Measurements from ENCODE around the gene AGA. TPM values are rescaled to one million over a fixed set of nuclear protein-coding genes. Genes with fewer than 3 reads are reported as not detected.
A peak's percentile ranks its signal among the peaks of the same experiment; 100 is the strongest.

The AGA gene
- total and polyA plus RNA-seq, 2 of the 13 experiments (the other 11 are each of a cell fraction or from before 2014, with no cell fraction given): 21.9 to 22.3 TPM

- TF ChIP-seq NR2F1 (CRISPR knock-in tag; IDR thresholded peaks at IDR 0.05) (no peak), TP53 (CRISPR knock-in tag; conservative IDR thresholded peaks at IDR 0.05) (no peak)
Observed at GRCh38 chr4:177436456-177436855, 5.8 kb downstream of the AGA start (continued).

GRCh38 chr4:177434667-177435066 is 7.6 kb downstream of the AGA start:
- no peak for ATAC-seq
- Histone ChIP-seq H3K4me1 (ENCODE audit: insufficient read depth, low read length) (no peaks in the 10 kb centered on the region), H3K27ac (ENCODE audit: extremely low read length, insufficient read depth, low read length) (no peak overlapping the region), H3K4me3 (replicated peaks in 1 of 3; ENCODE audit: insufficient read depth in 1 of 3, low read depth in 2 of 3, low read length in 3 of 3) (no peak overlapping the region), H2AFZ (ENCODE audit: low read length) (no peak overlapping the region), H3K27me3 (ENCODE audit: control insufficient read depth in 1 of 2, insufficient read depth in 2 of 2, low read length in 2 of 2) (no peaks in the 10 kb centered on the region), H3K4me2 (ENCODE audit: low read depth, low read length) (no peak overlapping the region), H3K9me3 (ENCODE audit: low read length) (no peaks in the 10 kb centered on the region), H3K79me2 (ENCODE audit: insufficient read depth, low read length) (no peaks in the 10 kb centered on the region), H4K20me1 (ENCODE audit: insufficient read depth, low read length) (no peaks in the 10 kb centered on the region), H3K36me3 (replicated peaks in 1 of 2; ENCODE audit: control insufficient read depth in 1 of 2, insufficient read depth in 2 of 2, low read length in 2 of 2) (0 out of 5 replicates have a peak, but pooled peaks cover 0 to 3% of the 10 kb centered on the region in 2 experiments), H3K9ac (ENCODE audit: insufficient read depth, low read depth, low read length) (no peak overlapping the region)
- CTCF ChIA-PET (ENCODE audit: low intra/inter-chr PET ratio, low total read pairs): no interaction called here
- WGBS (ENCODE audit: low lambda C conversion rate): 96% methylated on average over 8 of the region's 8 CpGs
- no TSS peak for BruUV-seq (replicated peaks)
- POLR2A ChIA-PET: no interaction called here
- in situ Hi-C loops (cut with HindIII; ENCODE audit: extremely low pct_ligation_motif_present, low pct_unique_long_range_greater_than_20kb): no loop called here
- FAIRE-seq: no peak
- intact Hi-C loops (cut with micrococcal nuclease; ENCODE audit: unreplicated experiment): no loop called here
- no peak for TF ChIP-seq ZFP90 (CRISPR knock-in tag; IDR thresholded peaks at IDR 0.05; ENCODE audit: borderline replicate concordance)
- peak; percentile 32; the same call in 1 of the 2 replicates for TF ChIP-seq MAFF (IDR thresholded peaks at IDR 0.05; ENCODE audit: low read depth, low read length)
- no peak for TF ChIP-seq SP140L (CRISPR knock-in tag; IDR thresholded peaks at IDR 0.05; ENCODE audit: borderline replicate concordance)
- no peak for TF ChIP-seq AGO1 (IDR thresholded peaks at IDR 0.05; ENCODE audit: low read depth, low read length, poor library complexity, severe bottlenecking)
- TF ChIP-seq ZNF572 (CRISPR knock-in tag; IDR thresholded peaks at IDR 0.05): no peak
- TF ChIP-seq MAFK (conservative IDR thresholded peaks at IDR 0.05 in 1 of 2, IDR thresholded peaks at IDR 0.05 in 1 of 2; ENCODE audit: low read length in 2 of 2): peak; percentile 12 to 63; a peak in 1 of 4 replicates
- TF ChIP-seq NCOA2 (CRISPR knock-in tag; IDR thresholded peaks at IDR 0.05): no peak
- DNase-seq (ENCODE audit: low spot score): no peak

Measured in HepG2 (cell line).